HG02588 (cell line): ENCODE measurements around the gene FUT6.

Experiments used
- ATAC-seq: cut with Tn5 transposase; IDR thresholded peaks from one replicate; pipeline ENCODE4 v1.9.1; 2021; ENCODE audit warnings: mild to moderate bottlenecking, moderate library complexity; ENCODE audit not compliant: unreplicated experiment

The FUT6 gene

DNA sequence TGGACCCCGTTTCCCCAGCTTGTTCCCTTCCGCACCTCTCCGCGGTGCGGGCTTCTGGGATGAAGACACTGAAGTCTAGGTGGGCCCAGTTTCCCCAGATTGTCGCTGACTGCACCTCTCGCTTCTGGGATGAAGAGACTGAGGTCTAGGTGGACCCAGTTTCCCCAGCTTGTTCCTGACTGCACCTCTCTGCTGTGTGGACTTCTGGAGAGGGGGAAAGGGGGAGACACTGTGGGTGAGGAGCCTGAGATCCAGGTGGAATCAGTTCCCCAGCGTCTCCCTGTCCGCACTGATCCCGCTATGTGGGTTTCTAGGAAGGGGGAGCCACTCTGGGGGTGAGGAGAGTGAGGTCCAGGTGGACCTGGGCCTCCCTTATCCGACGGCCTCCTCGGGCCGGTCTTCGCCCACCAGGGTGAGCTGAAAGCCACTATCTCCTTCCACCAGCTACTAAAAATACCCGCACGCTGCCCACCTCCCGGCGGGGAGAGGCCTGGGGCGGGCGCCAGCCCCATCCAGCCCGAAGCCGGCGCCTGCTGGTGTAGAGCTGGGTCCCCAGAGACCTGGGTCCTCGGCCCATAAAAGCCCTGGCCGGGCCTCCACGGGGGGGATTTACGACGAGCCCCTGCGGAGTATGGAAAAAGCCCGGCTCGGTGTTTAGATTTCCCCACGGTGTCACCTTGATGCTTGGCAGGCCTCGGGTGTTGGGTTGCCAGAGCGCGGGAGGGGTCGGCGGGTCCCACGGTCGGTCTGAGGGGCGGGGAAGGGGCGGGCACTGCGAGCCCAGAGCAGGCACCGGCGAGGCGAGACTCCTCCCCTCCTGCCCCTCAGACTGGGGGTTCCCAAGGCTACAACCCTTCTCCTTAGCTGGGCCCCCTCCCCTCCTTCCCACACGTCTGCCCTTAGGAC, 10.6 kb downstream of the FUT6 start:
- no peak for ATAC-seq

DNA sequence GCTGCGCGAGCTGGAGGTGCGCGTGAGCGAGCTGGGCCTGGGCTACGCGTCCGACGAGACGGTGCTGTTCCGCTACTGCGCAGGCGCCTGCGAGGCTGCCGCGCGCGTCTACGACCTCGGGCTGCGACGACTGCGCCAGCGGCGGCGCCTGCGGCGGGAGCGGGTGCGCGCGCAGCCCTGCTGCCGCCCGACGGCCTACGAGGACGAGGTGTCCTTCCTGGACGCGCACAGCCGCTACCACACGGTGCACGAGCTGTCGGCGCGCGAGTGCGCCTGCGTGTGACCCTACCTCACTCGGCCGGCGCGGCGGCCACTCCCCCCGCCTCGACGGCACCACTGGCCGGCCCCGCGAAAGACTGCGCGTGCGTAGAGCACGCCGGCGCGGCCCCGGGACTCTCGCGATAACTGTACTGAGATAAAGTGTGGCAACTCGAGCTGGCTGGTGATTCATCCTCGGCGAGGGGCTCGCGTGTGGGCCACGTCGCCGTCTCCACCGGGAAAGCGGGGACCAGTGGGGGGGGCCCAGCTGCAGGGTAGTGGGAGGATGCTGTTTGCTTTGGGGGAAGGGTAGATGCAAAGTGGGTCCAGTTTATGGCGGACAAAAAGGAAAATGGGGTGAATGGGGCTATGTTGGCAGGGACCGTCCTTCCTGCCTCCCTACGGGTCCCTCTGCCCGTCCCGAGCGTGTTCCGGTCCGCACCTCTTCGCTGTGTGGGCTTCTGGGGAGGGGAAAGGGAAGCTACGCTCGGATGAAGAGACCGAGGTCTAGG, 11.4 kb downstream of the FUT6 start:
- peak; percentile 70 for ATAC-seq

GRCh38 chr19:5827342-5827890, 12.1 kb downstream of the FUT6 start:
- ATAC-seq: no peak

DNA sequence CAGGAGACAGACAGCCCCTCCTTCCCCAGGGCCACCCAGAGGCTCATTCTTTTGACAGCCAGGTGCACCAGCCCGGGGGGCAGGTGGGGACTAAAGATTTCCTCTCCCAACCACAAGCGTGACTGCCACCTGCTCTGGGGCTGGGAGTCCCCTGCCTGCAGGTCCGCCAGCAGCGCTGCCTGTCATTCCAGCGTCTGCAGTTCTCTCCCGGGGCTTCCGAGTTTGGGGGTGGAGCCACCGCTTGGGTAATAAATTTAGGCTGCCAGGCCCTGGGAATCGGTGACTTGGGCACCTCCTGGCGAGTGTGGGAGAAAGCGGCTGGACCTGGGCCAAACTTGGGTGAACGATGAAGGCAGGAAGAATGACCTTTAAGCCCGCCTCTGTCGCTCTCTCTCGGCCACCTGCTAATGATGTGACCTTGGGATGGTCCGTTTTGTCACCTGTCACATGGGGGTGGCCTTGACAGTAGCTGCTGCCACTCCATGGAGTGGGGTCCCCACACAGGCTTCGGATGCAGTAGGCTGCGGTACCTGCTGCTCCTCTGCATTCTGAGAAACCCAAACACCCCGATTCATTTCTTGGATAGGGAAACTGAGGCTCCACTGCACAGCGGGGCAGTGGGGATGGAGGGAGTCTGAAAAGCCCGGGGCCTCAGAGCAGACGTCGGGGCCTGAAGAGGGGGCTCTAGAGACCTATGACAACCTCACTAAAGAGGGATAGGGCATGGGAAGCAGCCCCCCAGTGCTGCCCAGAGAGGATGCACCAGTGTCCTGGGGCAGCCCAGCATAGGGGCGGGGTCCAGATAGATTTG, 12.8 kb downstream of the FUT6 start:
- ATAC-seq: no peak

DNA sequence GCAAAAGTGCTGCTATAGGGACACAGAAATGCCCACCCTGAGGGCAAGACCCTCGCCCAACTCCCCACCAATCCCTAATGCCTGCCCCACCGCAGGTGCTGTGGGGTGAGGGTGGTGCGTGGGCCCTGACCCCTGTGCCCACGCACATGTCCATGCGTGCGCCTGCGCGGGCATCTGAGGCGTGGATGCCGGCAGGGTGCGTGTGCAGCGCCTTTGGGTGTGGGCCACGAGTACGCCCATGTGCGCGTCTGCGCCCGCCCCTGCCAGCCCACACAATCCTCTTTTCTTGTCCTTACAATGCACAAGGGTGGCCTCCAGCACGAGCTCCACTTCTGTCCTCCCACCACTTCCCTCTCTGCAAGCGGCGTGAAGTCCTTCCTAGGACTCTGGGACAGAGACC, 14.3 kb downstream of the FUT6 start:
- no peak for ATAC-seq

DNA sequence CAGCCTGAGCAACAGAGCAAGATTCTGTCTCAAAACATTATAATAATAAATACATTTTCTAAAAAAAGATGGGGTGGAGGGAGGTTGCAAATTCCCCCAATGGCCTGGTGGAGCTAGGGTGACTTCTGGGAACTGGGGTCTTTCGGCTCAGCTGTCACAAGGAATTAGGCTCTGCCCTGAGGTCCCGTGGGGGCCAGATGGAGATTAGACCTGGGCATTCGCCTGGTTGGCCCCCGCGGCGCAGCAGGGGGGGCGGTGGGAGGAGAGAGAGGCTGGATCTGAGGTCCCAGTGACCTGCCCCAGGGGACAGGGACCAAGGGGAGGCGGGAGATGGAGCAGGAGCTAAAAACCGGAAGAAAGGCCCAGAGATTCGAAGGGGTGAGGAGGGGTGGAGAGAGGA, 14.8 kb downstream of the FUT6 start:
- no peak for ATAC-seq

- ATAC-seq: no peak
These were observed 15.8 kb downstream of the FUT6 start for GRCh38 chr19:5823579-5824281.

DNA sequence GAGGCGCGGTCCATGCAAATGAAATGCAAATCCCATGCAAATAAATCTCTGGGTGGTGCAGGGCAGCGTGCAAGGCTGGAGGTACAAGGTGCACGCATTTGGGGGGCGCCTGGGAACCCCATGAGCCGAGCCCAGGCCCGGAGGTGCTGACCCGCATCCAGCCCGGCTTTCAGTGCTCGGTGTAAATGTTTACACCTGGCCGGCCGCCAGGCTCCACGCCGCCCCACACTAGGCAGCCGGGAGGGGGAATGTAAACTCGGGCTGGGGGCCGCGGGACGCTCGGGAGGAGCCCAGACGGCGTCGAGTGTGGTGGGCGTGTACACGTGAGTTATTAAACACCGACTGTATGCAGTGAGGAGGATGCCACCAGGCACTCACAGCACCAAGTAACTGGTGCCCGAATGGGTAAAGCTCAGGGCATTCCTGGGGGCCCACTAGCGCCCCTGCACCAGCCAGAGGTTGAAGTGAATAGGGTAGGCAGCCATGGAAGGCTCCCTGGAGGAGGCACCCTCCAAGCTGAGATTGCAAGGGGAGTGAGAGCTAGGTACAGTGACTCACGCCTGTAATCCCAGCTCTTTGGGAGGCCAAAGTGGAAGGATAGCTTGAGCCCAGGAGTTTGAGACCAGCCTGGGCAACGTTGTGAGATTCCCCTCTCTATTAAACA, 17.2 kb downstream of the FUT6 start:
- ATAC-seq: no peak

- no peak for ATAC-seq
These were observed 17.9 kb downstream of the FUT6 start for GRCh38 chr19:5821521-5822180.

DNA sequence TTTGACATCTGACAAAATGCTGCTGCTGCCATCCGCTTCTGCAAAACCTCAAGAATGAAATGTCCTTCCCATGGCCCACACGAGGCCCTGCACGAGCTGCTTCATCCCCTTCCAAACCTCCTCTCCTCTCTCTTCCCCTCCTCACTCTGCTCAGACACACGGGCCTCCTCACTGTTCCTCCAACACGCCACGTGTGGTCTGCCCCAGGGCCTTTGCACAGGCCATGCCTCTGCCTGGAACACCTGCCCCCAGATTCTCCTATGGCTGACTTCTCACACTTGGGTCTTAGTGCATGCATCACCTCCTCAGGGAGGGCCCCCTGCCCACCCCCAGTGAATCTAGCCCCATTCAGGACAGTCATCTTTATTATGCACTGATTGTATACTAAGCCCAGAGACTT, 18.7 kb downstream of the FUT6 start:
- no peak for ATAC-seq

DNA sequence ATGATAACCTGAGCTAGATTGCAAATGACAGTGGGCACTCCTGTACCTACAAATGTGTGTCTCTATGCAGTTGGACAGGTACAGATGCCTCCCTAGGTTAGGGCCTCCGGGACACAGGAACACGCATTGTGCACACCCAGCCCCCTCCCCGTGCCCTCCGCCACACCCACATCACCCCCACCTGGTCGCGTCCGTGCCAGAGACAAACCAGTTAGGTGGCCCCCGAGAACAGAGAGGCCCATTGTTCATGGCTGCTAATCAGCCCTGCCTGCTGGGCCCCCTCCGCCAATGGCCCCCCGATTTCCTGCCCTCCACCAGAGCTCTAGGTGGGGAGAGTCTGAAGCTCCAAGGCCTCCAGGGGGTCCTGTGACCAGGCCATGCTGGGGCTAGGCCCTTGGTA, 20.9 kb downstream of the FUT6 start:
- ATAC-seq: no peak

GRCh38 chr19:5817218-5817617, 22.3 kb downstream of the FUT6 start:
- no peak for ATAC-seq

- ATAC-seq: no peak
These were observed 24.7 kb downstream of the FUT6 start for GRCh38 chr19:5814852-5815246.

GRCh38 chr19:5814123-5814851, 25.2 kb downstream of the FUT6 start:
- no peak for ATAC-seq

- ATAC-seq: no peak
These were observed 28.4 kb downstream of the FUT6 start for GRCh38 chr19:5811117-5811516.

DNA sequence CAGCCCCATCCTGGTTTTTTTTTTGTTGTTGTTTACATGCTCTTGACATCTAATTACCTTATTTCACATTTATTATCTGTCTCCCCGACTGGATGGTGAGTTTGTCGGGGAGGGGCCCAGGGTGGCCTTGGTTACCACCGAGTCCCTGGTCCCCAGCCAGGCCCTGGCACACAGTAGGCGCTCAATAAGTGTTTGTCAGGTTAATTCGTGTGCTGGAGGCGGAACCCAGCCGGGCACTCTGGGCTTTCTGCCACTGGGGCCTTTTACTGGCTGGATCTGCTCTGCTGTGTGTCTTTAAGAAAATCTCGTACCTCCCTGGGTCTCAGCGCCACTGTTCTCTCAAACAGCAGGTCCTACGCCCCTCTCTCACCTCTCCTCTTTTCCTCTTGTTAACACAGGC, 30.0 kb downstream of the FUT6 start:
- no peak for ATAC-seq

GRCh38 chr19:5809053-5809452, 30.4 kb downstream of the FUT6 start:
- ATAC-seq: no peak

DNA sequence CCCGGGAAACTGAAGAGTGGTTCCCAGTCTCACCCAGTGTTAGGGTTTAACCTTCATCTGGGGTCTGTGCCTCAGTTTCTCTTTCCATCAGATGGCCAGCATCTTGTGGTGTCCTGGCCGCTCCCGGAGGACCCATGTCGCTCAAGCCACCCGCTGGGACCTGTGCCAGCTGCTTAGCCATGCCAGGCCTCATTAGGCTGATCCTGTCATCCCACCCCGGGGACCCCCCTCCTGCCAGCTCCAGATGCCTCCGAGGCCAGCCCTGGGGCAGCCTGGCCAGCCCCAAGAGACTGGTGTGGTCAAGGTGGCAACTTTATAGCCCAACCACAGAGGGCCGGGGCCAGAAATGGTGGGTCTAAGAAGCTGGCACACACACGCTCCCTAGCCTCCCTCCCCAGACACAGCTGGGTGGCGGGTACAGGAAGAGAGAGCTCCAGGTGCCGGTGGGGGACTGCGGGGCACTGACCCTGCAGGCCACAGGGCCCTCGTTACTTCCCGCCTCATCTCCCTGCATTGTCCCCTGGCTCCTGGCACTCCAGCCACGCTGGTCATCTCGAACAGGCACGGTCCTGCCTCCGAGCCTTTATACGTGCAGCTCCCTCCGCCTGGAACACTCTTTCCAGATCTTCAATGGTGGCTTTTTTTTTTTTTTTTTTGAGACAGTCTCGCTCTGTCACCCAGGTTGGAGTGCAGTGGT, 31.2 kb downstream of the FUT6 start:
- ATAC-seq: no peak
